ENCODE data around the gene CUL2.
"Not testable (repeated sequence)": the region's sequence is repeated elsewhere in the genome, so short reads cannot be mapped to it uniquely, and the experiment has no call there.

CUL2 gene

DNA sequence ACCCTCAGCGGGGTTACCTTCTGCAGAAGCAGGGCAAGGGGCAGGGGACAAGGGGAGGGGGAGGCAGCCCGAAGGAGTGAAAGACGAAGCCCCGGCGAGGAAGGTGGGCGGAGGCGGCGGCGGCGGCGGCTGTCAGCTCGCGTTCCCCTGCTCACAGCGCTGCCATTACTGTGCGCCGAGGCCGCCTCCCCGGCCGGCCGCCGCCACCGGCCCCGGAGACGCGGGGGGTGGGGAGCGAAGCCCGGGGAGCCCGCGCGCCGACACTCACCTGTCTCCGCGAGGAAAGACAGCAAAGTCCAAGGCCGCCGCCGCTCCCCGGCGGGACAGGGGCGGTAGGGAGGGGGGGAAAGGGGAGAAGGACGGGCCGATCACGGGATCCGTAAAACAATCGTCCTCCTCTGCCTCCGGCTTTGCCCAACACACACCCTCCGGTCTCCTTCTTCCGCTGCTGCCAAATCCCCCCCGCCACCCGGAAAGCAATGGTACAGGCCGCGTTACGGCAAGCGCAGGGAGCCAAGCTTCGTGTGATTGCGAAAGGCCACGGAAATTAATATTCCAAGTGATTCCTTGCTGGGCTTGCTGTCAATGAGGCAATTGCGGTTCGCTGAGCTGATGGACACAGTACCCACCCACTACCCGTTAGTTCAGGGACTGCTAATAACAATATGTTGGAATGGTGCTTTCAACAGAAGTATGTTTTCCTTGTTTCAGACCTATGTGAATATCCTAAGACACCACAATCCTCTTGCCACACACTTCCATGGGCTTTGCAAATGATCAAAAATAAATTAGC lies at the start of gene CUL2:
Gene CUL2 (minus strand): TSS at position 180 of the 793 bp plus-strand sequence. CDS start 19,024 bp downstream, outside the sequence.
- peak; percentile 77 for DNase-seq (ENCODE audit: low spot score)

DNA sequence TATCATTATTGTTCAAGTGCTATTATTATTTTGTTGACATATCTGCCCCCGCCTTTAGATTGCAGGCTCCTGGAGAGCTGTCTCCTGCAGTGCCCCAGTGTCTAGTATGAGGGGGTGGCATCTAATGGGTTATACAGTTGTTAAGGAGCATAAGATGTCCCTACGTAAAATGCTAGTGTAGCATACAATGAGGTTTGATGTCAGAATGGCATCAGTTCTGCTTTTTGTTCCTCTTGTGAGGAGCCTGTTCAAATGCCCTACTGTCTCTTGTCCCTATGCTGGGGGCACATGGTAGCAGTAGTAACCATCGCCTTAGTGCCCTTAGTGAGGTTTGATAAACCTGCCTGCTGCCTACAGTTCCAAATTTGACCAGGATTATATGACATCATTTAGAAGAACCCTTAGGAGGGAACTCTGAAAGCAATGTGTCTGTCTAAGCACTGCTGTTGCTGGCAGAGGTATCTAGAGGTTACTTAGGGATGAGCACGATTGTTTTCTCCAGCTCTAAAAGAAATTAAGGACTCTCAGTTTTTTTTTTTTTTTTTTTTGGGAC lies 46.2 kb upstream of the CUL2 start:
- DNase-seq (ENCODE audit: low spot score), result no peak

GRCh38 chr10:35135861-35136260 lies 45.7 kb upstream of the CUL2 start:
- DNase-seq (ENCODE audit: low spot score), result no peak

DNA sequence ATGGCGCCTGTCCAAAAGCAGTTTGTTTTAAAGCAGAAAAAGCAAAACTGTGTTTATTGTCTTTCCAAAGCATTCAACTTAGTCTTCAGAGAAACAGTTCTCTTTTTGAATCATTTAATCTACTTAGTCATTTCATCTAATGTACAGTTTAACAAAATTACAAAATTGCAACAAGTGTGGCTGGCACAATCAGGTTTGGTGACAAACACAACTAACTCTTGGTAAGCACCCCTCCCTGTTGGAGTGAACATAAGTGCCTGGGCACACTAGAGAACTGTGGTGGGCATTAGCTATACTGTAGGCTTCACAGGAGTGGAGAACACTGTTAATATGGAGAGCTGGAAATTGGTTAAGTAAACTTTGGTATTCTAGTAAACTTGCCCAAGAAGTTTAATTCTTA lies 43.4 kb upstream of the CUL2 start:
- DNase-seq (ENCODE audit: low spot score), result no peak

DNA sequence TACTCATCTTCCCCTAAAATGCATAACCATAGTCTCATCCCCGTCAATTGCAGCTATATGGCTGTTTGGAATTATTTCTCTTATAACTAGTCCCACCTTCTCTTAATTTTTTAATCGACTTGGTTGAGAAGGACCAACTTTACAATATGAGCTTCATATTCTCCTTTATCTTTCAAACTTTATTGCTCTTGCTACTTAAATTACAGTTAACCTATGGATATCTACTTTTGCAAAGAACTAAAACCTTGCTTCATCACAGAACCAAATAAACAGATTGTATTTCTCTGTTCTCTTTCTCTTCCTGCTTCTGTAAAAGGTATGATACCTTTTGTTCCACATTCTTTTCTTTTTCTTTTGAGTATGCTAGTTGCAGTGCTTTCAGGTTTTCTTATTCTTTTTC lies 42.6 kb upstream of the CUL2 start:
- no peak for DNase-seq (ENCODE audit: low spot score)

DNA sequence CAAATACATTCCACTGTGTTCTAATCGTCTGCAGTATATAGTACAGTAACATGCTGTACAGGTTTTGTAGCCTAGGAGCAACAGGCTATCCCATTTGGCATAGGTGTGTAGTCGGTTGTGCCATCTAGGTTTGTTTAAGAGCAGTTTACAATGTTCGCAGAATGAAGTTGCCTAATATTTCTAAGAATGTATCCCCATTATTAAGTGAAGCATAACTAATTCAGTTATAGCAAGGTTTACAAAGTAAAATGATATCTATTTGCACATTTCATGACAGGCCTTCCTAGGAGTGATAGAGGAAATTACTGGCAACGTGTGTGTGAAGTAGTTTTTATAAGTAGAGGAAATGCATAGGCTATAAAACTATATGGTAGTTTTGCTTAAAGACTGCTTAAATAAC lies 40.5 kb upstream of the CUL2 start:
- no peak for DNase-seq (ENCODE audit: low spot score)

DNA sequence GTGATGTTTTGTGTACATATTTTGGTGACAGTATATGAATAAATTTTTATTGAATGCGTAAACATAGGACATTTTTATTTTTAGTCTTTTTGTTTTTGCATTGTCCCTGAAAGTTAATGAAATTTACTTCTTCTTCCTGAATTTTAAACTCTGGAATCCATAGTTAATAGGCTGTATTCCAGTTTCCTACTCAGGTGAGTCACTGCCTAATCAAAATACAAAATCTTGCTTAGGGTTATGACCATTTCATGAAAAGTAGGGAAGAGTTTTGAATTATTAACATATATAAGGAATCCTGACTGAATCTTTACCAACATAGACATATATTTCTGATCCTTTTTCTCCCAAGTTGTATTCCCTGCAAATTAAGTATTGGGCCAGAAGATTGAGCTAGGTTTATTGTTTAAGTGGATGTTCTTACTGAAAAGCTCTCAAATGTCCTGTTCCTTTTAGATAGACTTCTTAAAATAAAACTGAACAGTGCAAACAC lies 39.1 kb upstream of the CUL2 start:
- DNase-seq (ENCODE audit: low spot score), result no peak

GRCh38 chr10:35127289-35127891 lies 37.2 kb upstream of the CUL2 start:
- peak; percentile 27 for DNase-seq (ENCODE audit: low spot score)

DNA sequence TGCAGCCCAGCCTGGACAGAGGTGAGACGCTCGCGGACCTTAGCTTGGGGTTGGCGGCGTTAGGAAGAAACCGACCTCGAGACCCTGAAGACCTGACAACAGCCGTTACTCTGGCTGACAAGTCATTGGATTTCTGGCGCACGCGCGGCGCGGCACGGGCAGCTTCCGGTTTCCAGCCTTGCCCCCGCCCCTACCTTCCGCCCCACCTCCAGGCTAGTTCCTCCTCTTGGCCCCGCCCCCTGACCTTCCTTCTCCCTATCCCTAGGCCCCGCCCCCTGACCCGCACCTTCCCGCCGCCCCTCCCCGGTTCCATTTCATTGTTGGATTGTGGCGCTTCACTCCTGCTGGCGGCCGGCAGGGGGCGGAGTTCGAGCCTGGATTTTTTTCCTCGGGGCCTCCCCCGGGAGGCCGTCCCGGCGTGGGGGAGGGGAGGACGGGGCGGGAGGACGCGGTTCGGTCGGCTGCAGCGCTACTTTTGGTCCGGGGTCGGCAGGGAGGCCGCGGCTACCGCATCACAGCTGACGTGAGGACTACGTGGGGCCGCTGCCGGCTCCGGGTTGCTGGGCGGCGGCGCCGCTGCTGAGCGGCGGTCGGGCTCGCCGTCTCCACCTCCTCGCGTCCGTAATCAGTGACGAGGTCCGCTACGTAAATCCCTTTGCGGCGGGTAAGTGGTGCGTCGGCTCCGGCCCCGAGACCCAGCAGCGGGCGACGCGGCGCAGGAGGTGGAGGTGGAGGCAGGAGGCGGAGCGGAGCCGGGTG lies 36.6 kb upstream of the CUL2 start, which contains the start of gene CREM:
Gene CREM (plus strand): TSS at position 317 of the 759 bp plus-strand sequence. CDS start 10,990 bp downstream, outside the sequence.
- DNase-seq (ENCODE audit: low spot score), result peak; percentile 80

DNA sequence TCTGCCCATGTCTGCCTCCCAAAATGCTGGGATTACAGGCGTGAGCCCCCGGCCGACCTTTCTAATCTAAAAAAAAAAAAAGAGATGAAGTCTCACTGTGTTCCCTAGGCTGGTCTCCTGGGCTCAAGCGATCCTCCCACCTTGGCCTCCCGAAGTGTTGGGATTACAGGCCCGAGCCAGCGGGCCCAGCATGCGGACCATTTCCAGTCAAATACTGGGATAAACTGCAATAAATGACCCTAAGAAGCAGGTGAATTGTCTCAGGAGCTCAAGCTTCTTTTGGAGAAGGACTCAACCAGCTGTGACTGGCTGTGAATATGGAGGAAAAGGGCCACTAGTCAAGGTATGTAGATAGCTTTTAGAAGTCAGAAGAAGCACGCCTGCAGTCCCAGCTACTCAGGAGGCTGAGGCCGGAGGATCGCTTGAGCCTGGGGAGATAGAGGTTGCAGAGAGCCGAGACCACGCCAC lies 36.0 kb upstream of the CUL2 start:
- DNase-seq (ENCODE audit: low spot score), result no peak

DNA sequence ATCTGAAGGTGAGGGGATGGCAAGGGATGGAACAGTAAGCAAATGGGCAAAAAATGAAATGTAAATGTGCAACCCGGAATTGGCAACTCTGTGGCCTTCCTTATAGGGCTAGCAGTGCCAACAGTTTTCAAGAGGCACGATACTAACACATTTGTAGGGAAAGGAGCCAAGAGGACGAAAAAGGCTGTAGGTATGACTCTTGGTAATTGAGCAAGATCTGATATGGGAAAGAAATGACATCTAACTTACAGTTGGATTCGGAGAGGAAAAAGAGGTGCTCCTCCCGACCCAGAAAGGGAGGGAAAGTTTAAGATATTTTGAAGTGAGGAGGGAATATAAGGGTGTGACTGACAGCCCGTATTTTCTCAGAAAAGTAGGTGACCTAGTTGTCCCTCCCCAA lies 34.4 kb upstream of the CUL2 start:
- DNase-seq (ENCODE audit: low spot score), result no peak

DNA sequence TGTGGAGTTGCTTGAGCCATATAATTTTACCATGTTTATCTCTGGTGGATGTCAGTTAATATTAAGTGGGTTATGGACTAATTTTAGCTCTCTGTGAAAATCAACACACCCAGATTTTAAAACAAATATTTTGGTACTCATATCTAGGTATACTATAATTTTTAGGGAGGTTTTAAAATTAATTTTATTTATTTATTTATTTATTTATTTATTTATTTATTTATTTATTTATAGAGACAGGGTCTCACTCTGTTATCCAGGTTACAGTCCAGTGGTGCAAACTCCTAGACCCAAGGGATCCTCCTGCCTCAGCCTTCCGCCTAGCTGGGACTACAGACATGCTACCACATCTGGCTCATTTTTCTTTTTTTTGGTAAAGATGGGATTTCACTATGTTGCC lies 29.2 kb upstream of the CUL2 start:
- DNase-seq (ENCODE audit: low spot score), result no peak

DNA sequence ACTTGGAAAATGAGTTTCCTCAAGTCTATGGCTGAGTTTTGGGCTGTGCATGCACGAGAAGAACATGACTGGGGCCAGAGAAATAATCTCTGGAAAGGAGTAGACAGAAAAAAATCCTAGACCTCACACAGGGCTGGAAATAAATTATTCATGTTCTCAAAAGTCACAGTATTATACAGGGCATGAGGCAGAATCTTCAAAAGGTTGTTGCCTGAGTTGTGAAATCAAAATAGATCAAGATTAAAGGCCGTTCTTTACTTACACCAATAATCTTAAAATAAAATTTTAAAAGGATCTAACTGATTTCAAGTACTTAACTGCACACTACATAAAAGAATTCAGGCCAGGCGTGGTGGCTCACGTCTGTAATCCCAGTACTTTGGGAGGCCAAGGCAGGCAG lies 22.4 kb upstream of the CUL2 start:
- DNase-seq (ENCODE audit: low spot score), result no peak

- DNase-seq (ENCODE audit: low spot score), result no peak
These were observed 13.7 kb upstream of the CUL2 start for GRCh38 chr10:35103882-35104281.

DNA sequence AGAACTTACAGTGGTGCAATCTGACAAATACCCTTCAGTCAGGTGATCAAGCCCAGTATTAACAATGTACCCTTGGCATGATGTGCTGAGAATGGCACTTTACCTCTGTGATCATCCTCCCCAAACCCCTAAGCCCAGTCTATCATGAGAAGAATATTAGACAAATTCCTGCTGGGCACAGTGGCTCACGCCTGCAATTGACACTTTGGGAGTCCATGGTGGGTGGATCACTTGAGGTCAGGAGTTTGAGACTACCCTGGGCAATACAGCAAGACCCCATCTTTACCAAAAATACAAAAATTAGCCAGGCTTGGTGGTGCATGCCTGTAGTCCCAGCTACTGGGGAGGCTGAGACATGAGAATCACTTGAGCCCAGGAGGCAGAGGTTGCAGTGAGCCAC lies 7.4 kb upstream of the CUL2 start:
- no peak for DNase-seq (ENCODE audit: low spot score)

DNA sequence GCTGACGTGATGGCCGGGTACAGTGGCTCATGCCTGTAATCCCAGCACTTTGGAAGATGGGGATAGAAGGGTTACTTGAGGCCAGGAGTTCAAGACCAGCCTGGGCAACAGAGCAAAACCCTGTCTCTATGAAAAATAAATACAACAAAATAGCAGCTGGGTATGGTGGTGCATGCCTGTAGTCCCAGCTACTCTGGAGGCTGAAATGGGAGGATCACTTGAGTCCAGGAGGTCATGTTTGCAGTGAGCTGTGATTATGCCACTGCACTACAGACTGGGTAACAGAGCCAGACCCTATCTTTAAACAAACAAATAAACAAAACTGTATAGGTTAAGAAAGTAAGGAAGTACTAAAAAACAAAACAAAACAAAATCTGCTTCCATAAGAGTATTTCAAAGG lies 6.2 kb upstream of the CUL2 start:
- no peak for DNase-seq (ENCODE audit: low spot score)

DNA sequence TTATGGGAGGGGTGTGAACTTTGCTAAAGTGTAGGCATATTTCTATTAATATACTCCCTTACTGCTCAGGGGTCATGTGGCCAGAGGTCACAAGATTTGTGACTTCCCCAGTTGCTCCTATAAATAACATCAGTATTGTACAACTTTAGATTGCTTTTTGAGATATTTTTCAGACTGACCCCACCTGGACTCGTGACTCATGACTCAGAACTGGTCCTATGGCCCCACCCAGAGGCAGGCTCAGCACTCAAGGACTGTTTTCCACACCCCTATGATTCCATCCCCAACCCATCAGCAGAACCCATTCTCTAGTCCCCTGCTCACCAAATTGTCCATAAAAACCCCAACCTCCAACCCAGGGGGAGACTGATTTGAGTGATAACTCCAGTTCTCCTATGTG lies 2.7 kb upstream of the CUL2 start:
- no peak for DNase-seq (ENCODE audit: low spot score)

- no peak for DNase-seq (ENCODE audit: low spot score)
These were observed 2.1 kb upstream of the CUL2 start for GRCh38 chr10:35091994-35092790.

- peak; percentile 39 for DNase-seq (ENCODE audit: low spot score)
These were observed 455 bp downstream of the CUL2 start for GRCh38 chr10:35089611-35090161.

DNA sequence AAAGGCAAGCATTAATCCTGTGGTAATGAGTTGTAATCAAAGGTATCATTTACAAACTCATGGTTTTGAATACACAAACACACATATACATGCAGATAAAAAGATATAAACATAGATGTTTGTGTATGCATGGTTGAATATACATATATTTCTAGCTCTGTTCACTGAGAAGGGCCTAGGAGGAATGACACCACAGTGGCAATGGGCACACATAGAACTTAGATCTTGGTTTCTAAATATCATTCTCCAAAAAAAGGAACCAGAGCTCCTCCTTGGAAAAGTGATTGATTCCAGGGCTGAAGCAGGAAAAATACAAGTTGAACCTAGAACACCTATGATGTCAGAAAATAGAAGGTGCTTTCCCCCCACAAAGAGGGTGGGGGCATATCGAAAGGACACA lies 6.9 kb downstream of the CUL2 start:
- no peak for DNase-seq (ENCODE audit: low spot score)

DNA sequence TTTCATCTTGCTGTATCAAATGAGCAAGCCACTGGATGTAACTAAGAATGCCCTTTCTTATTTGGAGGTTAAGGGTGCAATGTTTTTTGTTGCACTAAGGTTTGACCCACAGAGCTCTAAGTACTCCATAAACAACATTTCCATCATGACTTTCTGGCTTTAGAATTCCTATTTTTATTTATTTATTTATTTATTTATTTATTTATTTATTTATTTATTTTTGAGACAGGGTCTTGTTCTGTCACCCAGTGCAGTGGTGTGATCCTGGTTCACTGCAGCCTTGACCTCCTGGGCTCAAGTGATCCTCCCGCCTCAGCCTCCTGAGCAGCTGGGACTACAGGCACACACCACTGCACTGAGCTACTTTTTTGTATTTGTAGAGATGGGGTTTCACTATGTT lies 9.9 kb downstream of the CUL2 start:
- DNase-seq (ENCODE audit: low spot score), result not testable (repeated sequence)

All from HuH-7.5 (cell line).